OCI-LY7 (cell line): Measurements from ENCODE around the gene TPO. TPM values are rescaled to one million over a fixed set of nuclear protein-coding genes. Genes with fewer than 3 reads are reported as not detected.
"Not testable (repeated sequence)": the region's sequence is repeated elsewhere in the genome, so short reads cannot be mapped to it uniquely, and the experiment has no call there.

ENCODE experiments used
- BruUV-seq: library from RNA; stranded (reverse); fragments of 400-500 nt; replicated peaks from 2 replicates; lab custom pipeline; 2021; lab: Mats Ljungman, UMichigan
- CTCF ChIA-PET: fragments of 300-600 bp; sonication (Branson Sonifier 250); formaldehyde crosslinking; loops from one replicate; lab custom pipeline; 2022; ENCODE audit warnings: antibody characterized with exemption; ENCODE audit not compliant: unreplicated experiment; lab: Charles Lee
- POLR2A ChIA-PET: fragments of 300-600 bp; sonication (Branson Sonifier 250); formaldehyde crosslinking; loops from one replicate; lab custom pipeline; 2022; ENCODE audit warnings: antibody characterized with exemption; lab: Charles Lee
- DNase-seq: peaks from one replicate; pipeline ENCODE4 v3.0.0-alpha.2; 2015; ENCODE audit warnings: low spot score
- H2AFZ ChIP-seq: fragments of 200-600 bp; sonication (generic), shearing (Covaris generic); 2 replicates; pipeline ENCODE4 v1.6.1; 2014; ENCODE audit warnings: mild to moderate bottlenecking, antibody characterized with exemption, low read length, moderate library complexity
- H3K27ac ChIP-seq: fragments of 200-600 bp; sonication (generic); 2 replicates; pipeline ENCODE4 v1.5.1; 2014; ENCODE audit warnings: mixed run types, low read depth, mild to moderate bottlenecking, moderate library complexity, low read length, inconsistent platforms; ENCODE audit not compliant: poor library complexity, severe bottlenecking
- H3K36me3 ChIP-seq: fragments of 200-600 bp; sonication (generic); 2 replicates; pipeline ENCODE4 v1.6.1; 2014; ENCODE audit warnings: mild to moderate bottlenecking, antibody characterized with exemption, low read length, moderate library complexity, mixed read lengths; ENCODE audit not compliant: insufficient read depth
- H3K4me1 ChIP-seq: fragments of 200-600 bp; sonication (generic); 2 replicates; pipeline ENCODE4 v1.5.1; 2014; ENCODE audit warnings: mild to moderate bottlenecking, low read length; ENCODE audit not compliant: insufficient read depth, poor library complexity, severe bottlenecking
- H3K4me2 ChIP-seq: fragments of 200-600 bp; sonication (generic); 2 replicates; pipeline ENCODE4 v1.6.1; 2014; ENCODE audit warnings: mild to moderate bottlenecking, low read length
- H3K4me3 ChIP-seq: fragments of 200-600 bp; sonication (generic); 2 replicates; pipeline ENCODE4 v1.5.1; 2014; ENCODE audit warnings: mild to moderate bottlenecking, low read depth, low read length; ENCODE audit not compliant: poor library complexity, severe bottlenecking
- H3K79me2 ChIP-seq: fragments of 200-600 bp; sonication (generic); 2 replicates; pipeline ENCODE4 v1.6.1; 2016; ENCODE audit warnings: low read depth, mild to moderate bottlenecking, low read length, moderate library complexity, mixed read lengths; ENCODE audit not compliant: insufficient read depth
- H3K9me2 ChIP-seq: fragments of 200-600 bp; sonication (generic); 2 replicates; pipeline ENCODE4 v1.6.1; 2016; ENCODE audit warnings: mild to moderate bottlenecking, low read length, mixed read lengths; ENCODE audit not compliant: insufficient read depth
- H3K9me3 ChIP-seq: fragments of 200-600 bp; sonication (generic); 2 replicates; pipeline ENCODE4 v1.6.1; 2014; ENCODE audit warnings: mild to moderate bottlenecking, mixed run types, low read length, mixed read lengths
- H4K20me1 ChIP-seq: fragments of 200-600 bp; sonication (generic); 2 replicates; pipeline ENCODE4 v1.6.1; 2014; ENCODE audit warnings: mild to moderate bottlenecking, antibody characterized with exemption, low read length, moderate library complexity, mixed read lengths; ENCODE audit not compliant: insufficient read depth
- CTCF ChIP-seq: fragments of 200-600 bp; sonication (generic); conservative IDR thresholded peaks from 2 replicates; pipeline ENCODE4 v1.5.1; 2014; ENCODE audit warnings: mild to moderate bottlenecking, antibody characterized with exemption, low read length, moderate library complexity, mixed read lengths
- EZH2phosphoT487 ChIP-seq: fragments of 200-600 bp; sonication (generic); IDR thresholded peaks from 2 replicates; pipeline ENCODE4 v1.6.1; 2018; ENCODE audit warnings: low read depth, borderline replicate concordance, mild to moderate bottlenecking, mixed run types, antibody characterized with exemption, low read length, moderate library complexity, mixed read lengths
- intact Hi-C: fragments of 100-400 bp; cut with micrococcal nuclease; formaldehyde crosslinking; loops from one replicate; pipeline ENCODE4 v1.10.0; 2022; ENCODE audit not compliant: unreplicated experiment
- total RNA-seq, 2 experiments: library from RNA; depleted of rRNA in 1 of 2; stranded (reverse); fragments of >200 nt in 1 of 2; shearing (Covaris generic) in 1 of 2; gene quantifications; 2 replicates each; pipeline ENCODE4 v1.2.3, GENCODE V29; 2014 to 2022

Gene TPO
- total RNA-seq, 2 experiments from 2014 or later: not detected

DNA sequence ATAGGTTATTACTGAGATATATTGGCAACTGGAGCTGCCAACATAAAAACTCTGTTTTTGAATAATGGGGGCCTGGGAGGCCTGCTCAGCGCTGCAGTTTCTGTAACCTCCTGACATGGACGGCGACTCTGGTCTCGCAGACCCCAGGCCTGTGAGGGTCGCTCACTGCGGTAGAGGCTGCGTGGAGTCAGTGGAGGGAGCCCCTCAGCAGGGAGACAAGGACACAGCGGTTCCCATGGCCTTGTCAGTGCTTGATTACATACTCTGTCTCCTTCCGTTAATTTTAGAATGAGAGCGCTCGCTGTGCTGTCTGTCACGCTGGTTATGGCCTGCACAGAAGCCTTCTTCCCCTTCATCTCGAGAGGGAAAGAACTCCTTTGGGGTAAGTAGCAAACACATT, 858 bp downstream of the TPO start:
- H3K36me3 ChIP-seq: no peaks in the 10 kb centered on the region
- no peak overlapping the region for H3K4me2 ChIP-seq
- no peak for DNase-seq
- no peak overlapping the region for H3K4me3 ChIP-seq
- no peaks in the 10 kb centered on the region for H3K4me1 ChIP-seq
- intact Hi-C loops: no loop called here
- no peaks in the 10 kb centered on the region for H3K9me2 ChIP-seq
- no peak overlapping the region for H3K27ac ChIP-seq
- H3K79me2 ChIP-seq: no peaks in the 10 kb centered on the region
- no peak overlapping the region for H2AFZ ChIP-seq
- no TSS peak for BruUV-seq
- POLR2A ChIA-PET: no interaction called here
- CTCF ChIA-PET: no interaction called here
- H3K9me3 ChIP-seq: no peaks in the 10 kb centered on the region
- no peaks in the 10 kb centered on the region for H4K20me1 ChIP-seq
- no peak for TF ChIP-seq EZH2phosphoT487
- TF ChIP-seq CTCF: no peak

- BruUV-seq, CTCF ChIA-PET, H3K27ac ChIP-seq, H3K79me2 ChIP-seq, H3K4me2 ChIP-seq, H2AFZ ChIP-seq, DNase-seq, H3K4me3 ChIP-seq, H4K20me1 ChIP-seq, H3K36me3 ChIP-seq, H3K9me3 ChIP-seq, H3K4me1 ChIP-seq, intact Hi-C loops, H3K9me2 ChIP-seq: not testable (repeated sequence)
- POLR2A ChIA-PET: interaction anchor here (0.6 kb wide), 1 partner anchor 14 kb away, joined by 3 read pairs; no protein-coding TSS in a partner anchor
Measured at GRCh38 chr2:1414901-1415300, 1.6 kb downstream of the TPO start.

GRCh38 chr2:1415501-1415900, 2.2 kb downstream of the TPO start:
- H3K4me2 ChIP-seq: no peak overlapping the region
- intact Hi-C loops: no loop called here
- H3K9me3 ChIP-seq: no peaks in the 10 kb centered on the region
- H3K79me2 ChIP-seq: no peaks in the 10 kb centered on the region
- ChIA-PET CTCF (no interaction called here), POLR2A (no interaction called here)
- no peak overlapping the region for H3K27ac ChIP-seq
- TF ChIP-seq CTCF: no peak
- no peak for TF ChIP-seq EZH2phosphoT487
- DNase-seq: no peak
- H3K4me3 ChIP-seq: no peak overlapping the region
- H3K4me1 ChIP-seq: no peaks in the 10 kb centered on the region
- H3K36me3 ChIP-seq: no peaks in the 10 kb centered on the region
- H3K9me2 ChIP-seq: no peaks in the 10 kb centered on the region
- BruUV-seq: no TSS peak
- H2AFZ ChIP-seq: no peak overlapping the region
- no peaks in the 10 kb centered on the region for H4K20me1 ChIP-seq
